Camera-type eye (tissue), 1 donor: ENCODE measurements around the gene CHRNA5. TPM values are rescaled to one million over a fixed set of nuclear protein-coding genes. Genes with fewer than 3 reads are reported as not detected.

ENCODE experiments used
- total RNA-seq: library from RNA; depleted of rRNA; stranded (reverse); fragments of >200 nt; gene quantifications from one replicate; pipeline ENCODE4 v1.2.3, GENCODE V29; 2014

The CHRNA5 gene
- total RNA-seq: 3.6 TPM

GRCh38 chr15:78565097-78565950 lies at the start of gene CHRNA5:
Gene CHRNA5, plus strand, starts transcription at chr15:78565520. Its CDS starts 200 bp downstream, at chr15:78565720.

GRCh38 chr15:78540141-78540870 lies 25.0 kb upstream of the CHRNA5 start, which contains the start of gene PSMA4:
Gene PSMA4, plus strand, starts transcription at chr15:78540444. Its CDS starts 1,484 bp downstream, at chr15:78541928.

DNA sequence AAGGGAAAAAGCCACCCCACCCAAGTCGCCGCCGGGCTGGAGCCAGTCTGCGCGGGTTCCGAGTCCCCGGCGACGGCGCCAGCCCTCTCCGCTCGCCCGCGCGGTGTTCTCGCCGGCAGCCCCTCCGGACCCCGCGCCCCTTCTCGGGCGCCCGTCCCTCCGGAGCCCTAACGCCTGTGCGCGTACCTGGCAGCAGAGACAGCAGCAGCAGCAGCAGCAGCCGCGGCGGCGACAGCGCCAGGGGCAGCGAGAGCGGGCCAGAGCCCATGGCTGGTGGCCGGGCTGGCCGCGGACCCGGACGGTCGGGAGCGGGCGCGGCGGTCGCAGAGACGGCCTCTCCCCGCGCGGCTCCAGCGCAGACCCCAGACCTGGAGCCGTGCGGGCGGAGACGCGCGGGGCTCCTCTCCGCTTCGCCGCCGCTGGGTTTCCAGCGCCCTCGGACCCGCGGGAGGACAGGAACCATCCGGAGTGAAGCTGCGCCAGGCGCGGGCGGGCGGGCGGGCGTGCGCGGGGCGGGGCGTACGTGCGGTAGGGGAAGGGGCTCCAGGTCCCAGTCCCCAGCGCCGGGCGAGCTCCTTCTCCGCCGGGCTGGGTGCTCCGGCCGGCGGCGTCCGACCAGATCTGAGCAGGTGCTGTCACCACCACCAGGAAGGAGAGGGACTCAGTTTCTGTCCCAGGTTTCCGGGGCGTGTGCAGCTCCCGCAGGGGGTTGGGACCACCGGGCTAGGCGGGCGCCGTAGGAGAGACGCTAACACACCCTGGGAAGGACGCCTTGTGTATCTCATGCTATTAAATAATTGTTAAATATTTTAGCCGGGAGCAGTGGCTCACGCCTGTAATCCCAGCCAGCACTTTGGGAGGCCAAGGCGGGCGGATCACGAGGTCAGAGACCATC lies 55.5 kb downstream of the CHRNA5 start, which contains the start of gene CHRNA3:
Gene CHRNA3 (minus strand): TSS at position 470 of the 895 bp plus-strand sequence. CDS start 202 bp downstream, at position 268.

DNA sequence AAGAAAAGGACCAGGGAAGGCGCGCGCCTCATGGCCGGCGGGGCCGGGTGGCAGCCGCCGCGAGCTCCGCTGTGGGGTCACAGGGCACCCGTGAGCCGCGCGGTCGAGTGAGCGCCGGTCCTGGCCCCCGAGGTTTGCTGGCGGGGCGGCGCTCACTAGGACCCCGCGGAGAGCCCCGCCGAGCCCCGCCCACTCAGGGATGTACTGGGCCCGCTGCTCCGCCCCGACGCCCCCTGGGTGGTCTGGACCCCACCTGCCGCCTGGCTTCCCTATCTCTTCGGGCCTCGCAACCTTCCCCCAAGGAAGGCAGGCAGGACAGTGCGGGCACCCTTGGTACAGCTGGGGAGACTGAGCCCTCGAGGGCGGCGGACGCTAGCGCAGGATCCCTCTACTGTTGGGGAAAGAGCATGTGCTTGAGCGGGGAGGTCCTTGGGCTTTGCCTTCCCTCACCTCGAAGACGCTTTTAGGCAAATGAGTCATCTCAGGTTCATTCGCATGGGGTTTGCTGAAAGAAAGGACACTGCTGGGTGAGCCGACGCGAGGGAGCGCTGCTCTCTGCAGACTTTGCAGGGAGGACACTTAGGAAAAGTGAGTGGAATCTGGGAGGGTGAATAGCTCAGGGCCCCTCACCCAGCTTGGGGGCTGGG lies 75.9 kb downstream of the CHRNA5 start, which contains the start of gene CHRNB4:
Gene CHRNB4 (minus strand): TSS at position 109 of the 647 bp plus-strand sequence. CDS start 77 bp downstream, at position 32.

Other genes with a start within 250 kb of the CHRNA5 start
- gene CRABP1, start 225.2 kb upstream of the CHRNA5 start, total RNA-seq: 401 TPM
- gene IREB2, start 127.3 kb upstream of the CHRNA5 start, total RNA-seq: 85.2 TPM
- 11.1 TPM for gene HYKK, start 57.9 kb upstream of the CHRNA5 start, total RNA-seq
- gene PSMA4, start 25.1 kb upstream of the CHRNA5 start, total RNA-seq: 148 TPM
- gene CHRNA3, start 55.5 kb downstream of the CHRNA5 start, total RNA-seq: 109 TPM
- 28.1 TPM for gene CHRNB4, start 75.7 kb downstream of the CHRNA5 start, total RNA-seq
- gene ADAMTS7, start 245.9 kb downstream of the CHRNA5 start, total RNA-seq: 20.7 TPM